Endodermal cell (in vitro differentiated cells): Measurements from ENCODE around the gene SLC25A45. TPM values are rescaled to one million over a fixed set of nuclear protein-coding genes. Genes with fewer than 3 reads are reported as not detected.

Source experiments
- DNase-seq: peaks from one replicate; pipeline ENCODE4 v3.0.0-alpha.2; 2017
- H3K27ac ChIP-seq: 2 replicates; pipeline ENCODE4 v1.5.1; 2013; ENCODE audit warnings: mild to moderate bottlenecking, low read depth, low read length, moderate library complexity
- H3K27me3 ChIP-seq: 2 replicates; pipeline ENCODE4 v1.6.1; 2013; ENCODE audit warnings: mild to moderate bottlenecking, low read length, moderate library complexity; ENCODE audit not compliant: insufficient read depth, control insufficient read depth, poor library complexity, severe bottlenecking
- H3K36me3 ChIP-seq: 2 replicates; pipeline ENCODE4 v1.7.0; 2013; ENCODE audit warnings: mild to moderate bottlenecking, low read length, moderate library complexity; ENCODE audit not compliant: control insufficient read depth, insufficient read depth
- H3K4me1 ChIP-seq: one replicate; pipeline ENCODE4 v1.7.0; 2013; ENCODE audit warnings: low read length; ENCODE audit not compliant: control insufficient read depth, insufficient read depth
- H3K4me3 ChIP-seq: 2 replicates; pipeline ENCODE4 v1.5.1; 2013; ENCODE audit warnings: mild to moderate bottlenecking, low read length, moderate library complexity
- H3K9ac ChIP-seq: 2 replicates; pipeline ENCODE4 v1.6.1; 2013; ENCODE audit warnings: mild to moderate bottlenecking, low read length, moderate library complexity; ENCODE audit not compliant: poor library complexity, severe bottlenecking; ENCODE audit errors: extremely low read depth
- H3K9me3 ChIP-seq: 2 replicates; pipeline ENCODE4 v1.6.1; 2013; ENCODE audit warnings: mild to moderate bottlenecking, low read length, moderate library complexity; ENCODE audit not compliant: control insufficient read depth
- H3K27ac Mint-ChIP-seq: 2 replicates; pipeline ENCODE4 v1.8.0; 2020; ENCODE audit warnings: mixed read lengths
- H3K27me3 Mint-ChIP-seq: 2 replicates; pipeline ENCODE4 v1.8.0; 2021; ENCODE audit warnings: mild to moderate bottlenecking, mixed read lengths; ENCODE audit not compliant: insufficient read depth
- H3K36me3 Mint-ChIP-seq: 2 replicates; pipeline ENCODE4 v1.8.0; 2020; ENCODE audit warnings: low read depth, mixed read lengths
- H3K4me1 Mint-ChIP-seq: 2 replicates; pipeline ENCODE4 v1.8.0; 2020; ENCODE audit warnings: mixed read lengths
- H3K4me3 Mint-ChIP-seq: 2 replicates; pipeline ENCODE4 v1.8.0; 2020; ENCODE audit warnings: mild to moderate bottlenecking, moderate library complexity, mixed read lengths
- H3K9me3 Mint-ChIP-seq: 2 replicates; pipeline ENCODE4 v1.8.0; 2020; ENCODE audit warnings: mild to moderate bottlenecking, mixed read lengths
- WGBS, 2 experiments: methylation state at CpG; one replicate each; pipeline versions ENCODE4 v1.1.5 to v1.1.7; 2013; ENCODE audit warnings: missing lambda C conversion rate in 2 of 2, mixed read lengths in 1 of 2; ENCODE audit not compliant: insufficient coverage in 1 of 2, insufficient read length in 1 of 2; 5-methylcytosine and 5-hydroxymethylcytosine counted together
- total RNA-seq, 2 donors: library from RNA; stranded (reverse); fragmentation: NEBNext Ultra II Directional in 1 of 2; extraction: Animal tissue kit (Norgen Biotek cat#: 25700) in 1 of 2; gene quantifications; 2 replicates in 1 of 2; 3 replicates in 1 of 2; pipeline ENCODE4 v1.2.1, GENCODE V29; 2021
- TF ChIP-seq, protein P1 (sequence below): fragments of 200-600 bp; sonication (generic); conservative IDR thresholded peaks from 2 replicates; pipeline ENCODE4 v1.5.0; 2021; ENCODE audit warnings: antibody characterized with exemption, mild to moderate bottlenecking

The SLC25A45 gene
- total RNA-seq, 2 donors from 2014 or later, result 3.0 to 6.3 TPM

DNA sequence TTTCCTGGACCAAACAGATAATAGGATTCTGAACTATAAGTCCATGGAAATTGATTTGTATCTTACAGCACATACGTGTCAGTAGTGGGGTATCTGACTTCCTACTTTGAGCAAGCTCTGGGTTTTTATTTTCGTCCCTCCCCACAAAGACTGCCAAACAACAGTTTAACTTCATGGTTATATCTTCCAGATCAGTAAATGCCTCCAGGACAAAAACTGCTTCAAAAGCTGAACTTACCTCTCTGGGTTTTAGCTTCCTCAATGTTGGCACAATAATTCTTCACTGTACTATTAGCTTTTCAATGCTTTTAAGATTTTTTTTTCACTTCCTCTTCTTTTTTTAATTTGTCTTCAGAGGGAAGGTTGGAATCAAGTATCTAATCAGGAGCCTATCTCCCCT, 53.0 kb downstream of the SLC25A45 start:
- TF ChIP-seq, protein P1, sequence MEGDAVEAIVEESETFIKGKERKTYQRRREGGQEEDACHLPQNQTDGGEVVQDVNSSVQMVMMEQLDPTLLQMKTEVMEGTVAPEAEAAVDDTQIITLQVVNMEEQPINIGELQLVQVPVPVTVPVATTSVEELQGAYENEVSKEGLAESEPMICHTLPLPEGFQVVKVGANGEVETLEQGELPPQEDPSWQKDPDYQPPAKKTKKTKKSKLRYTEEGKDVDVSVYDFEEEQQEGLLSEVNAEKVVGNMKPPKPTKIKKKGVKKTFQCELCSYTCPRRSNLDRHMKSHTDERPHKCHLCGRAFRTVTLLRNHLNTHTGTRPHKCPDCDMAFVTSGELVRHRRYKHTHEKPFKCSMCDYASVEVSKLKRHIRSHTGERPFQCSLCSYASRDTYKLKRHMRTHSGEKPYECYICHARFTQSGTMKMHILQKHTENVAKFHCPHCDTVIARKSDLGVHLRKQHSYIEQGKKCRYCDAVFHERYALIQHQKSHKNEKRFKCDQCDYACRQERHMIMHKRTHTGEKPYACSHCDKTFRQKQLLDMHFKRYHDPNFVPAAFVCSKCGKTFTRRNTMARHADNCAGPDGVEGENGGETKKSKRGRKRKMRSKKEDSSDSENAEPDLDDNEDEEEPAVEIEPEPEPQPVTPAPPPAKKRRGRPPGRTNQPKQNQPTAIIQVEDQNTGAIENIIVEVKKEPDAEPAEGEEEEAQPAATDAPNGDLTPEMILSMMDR, result no peak
- DNase-seq, result no peak
- H3K27me3 ChIP-seq, result no peaks in the 10 kb centered on the region
- peaks cover 3% of the 10 kb centered on the region for H3K4me1 Mint-ChIP-seq
- no peaks in the 10 kb centered on the region for H3K27me3 Mint-ChIP-seq
- no peak overlapping the region for H3K27ac ChIP-seq
- H3K27ac Mint-ChIP-seq, result no peak overlapping the region
- no peak overlapping the region for H3K9ac ChIP-seq
- 79 to 80% methylated on average over 2 of the region's 2 CpGs for WGBS, 2 experiments
- no peaks in the 10 kb centered on the region for H3K36me3 Mint-ChIP-seq
- H3K4me3 ChIP-seq, result no peak overlapping the region
- no peaks in the 10 kb centered on the region for H3K4me1 ChIP-seq
- H3K36me3 ChIP-seq, result no peaks in the 10 kb centered on the region
- H3K9me3 ChIP-seq, result no peaks in the 10 kb centered on the region
- H3K4me3 Mint-ChIP-seq, result no peak overlapping the region
- no peaks in the 10 kb centered on the region for H3K9me3 Mint-ChIP-seq

DNA sequence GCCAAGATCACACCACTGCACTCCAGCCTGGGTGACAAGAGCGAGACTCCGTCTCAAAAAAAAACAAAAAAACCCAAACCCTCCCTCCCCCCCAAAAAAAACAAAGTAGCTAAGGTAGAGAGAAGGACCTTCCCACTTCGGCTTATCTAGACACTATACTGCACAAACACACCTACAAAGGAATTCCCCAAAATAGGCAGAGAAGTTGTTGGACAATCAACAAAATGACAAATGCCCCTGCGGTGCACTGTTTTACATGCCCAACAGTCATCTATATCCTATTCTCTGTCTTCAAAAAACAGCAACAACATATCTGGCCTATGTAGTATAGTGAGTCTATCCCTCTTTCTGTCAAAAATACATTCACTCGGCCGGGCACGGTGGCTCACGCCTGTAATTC, 55.4 kb downstream of the SLC25A45 start:
- Mint-ChIP-seq H3K27ac (no peak overlapping the region), H3K4me1 (peaks cover 2% of the 10 kb centered on the region), H3K27me3 (no peaks in the 10 kb centered on the region), H3K36me3 (peaks cover 7% of the 10 kb centered on the region), H3K4me3 (no peak overlapping the region), H3K9me3 (no peaks in the 10 kb centered on the region)
- Histone ChIP-seq H3K27me3 (no peaks in the 10 kb centered on the region), H3K9me3 (no peaks in the 10 kb centered on the region), H3K27ac (no peak overlapping the region), H3K36me3 (peaks cover 6% of the 10 kb centered on the region), H3K4me3 (no peak overlapping the region), H3K9ac (no peak overlapping the region), H3K4me1 (no peaks in the 10 kb centered on the region)
- TF ChIP-seq, protein P1, result no peak
- WGBS, 2 experiments, result 93 to 97% methylated on average over 5 to 7 of the region's 8 CpGs
- DNase-seq, result no peak

DNA sequence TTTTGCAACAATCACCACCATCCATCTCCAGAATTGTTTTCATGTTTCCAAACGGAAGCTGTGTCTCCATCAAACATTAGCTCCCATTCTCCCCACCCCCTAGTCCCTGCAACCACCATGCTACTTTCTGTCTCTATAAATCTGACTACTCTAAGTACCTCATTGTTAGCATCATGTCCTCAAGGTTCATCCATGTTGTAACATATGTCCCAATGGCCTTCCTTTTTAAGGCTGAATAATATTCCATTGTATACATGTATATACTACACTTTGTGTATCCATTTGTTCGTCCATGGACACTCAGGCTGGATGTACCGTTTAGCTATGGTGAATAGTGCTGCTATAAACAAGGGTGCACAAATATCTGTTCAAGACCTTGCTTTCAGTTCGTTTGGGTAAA, 57.0 kb downstream of the SLC25A45 start:
- Mint-ChIP-seq H3K4me1 (peaks cover 2% of the 10 kb centered on the region), H3K27ac (no peak overlapping the region), H3K9me3 (no peaks in the 10 kb centered on the region), H3K27me3 (no peaks in the 10 kb centered on the region), H3K36me3 (peaks cover 16% of the 10 kb centered on the region), H3K4me3 (no peak overlapping the region)
- H3K9me3 ChIP-seq, result no peaks in the 10 kb centered on the region
- H3K4me3 ChIP-seq, result no peak overlapping the region
- 93 to 95% methylated on average over 4 of the region's 4 CpGs for WGBS, 2 experiments
- H3K27ac ChIP-seq, result no peak overlapping the region
- no peaks in the 10 kb centered on the region for H3K4me1 ChIP-seq
- no peaks in the 10 kb centered on the region for H3K27me3 ChIP-seq
- TF ChIP-seq, protein P1, result no peak
- H3K36me3 ChIP-seq, result peaks cover 8% of the 10 kb centered on the region
- no peak for DNase-seq
- no peak overlapping the region for H3K9ac ChIP-seq

Other genes with a start within 250 kb of the SLC25A45 start
- 10 to 100 TPM; 30.4 to 39.5 TPM for gene SYVN1, start 248.1 kb downstream of the SLC25A45 start, total RNA-seq
- gene SPDYC, start 212.4 kb downstream of the SLC25A45 start, total RNA-seq, result under 1 TPM in 1 of 2 donors, not detected in 1; 0.46 TPM
- 100 to 1,000 TPM; 183 to 223 TPM for gene CAPN1, start 200.7 kb downstream of the SLC25A45 start, total RNA-seq
- gene POLA2, start 120.7 kb downstream of the SLC25A45 start, total RNA-seq, result 10 to 100 TPM; 42.2 to 65.0 TPM
- gene CDC42EP2, start 67.8 kb downstream of the SLC25A45 start, total RNA-seq, result 1 to 10 TPM; 5.9 to 6.9 TPM
- gene DPF2, start 48.8 kb downstream of the SLC25A45 start, total RNA-seq, result 10 to 100 TPM; 75.8 to 80.9 TPM
- 1 to 10 TPM in 1 of 2 donors, under 1 TPM in 1; 0.99 to 1.0 TPM for gene TIGD3, start 27.9 kb downstream of the SLC25A45 start, total RNA-seq
- 10 to 100 TPM; 27.4 to 29.6 TPM for gene FRMD8, start 4.0 kb upstream of the SLC25A45 start, total RNA-seq
- 10 to 100 TPM; 61.3 to 85.2 TPM for gene NEAT1, start 40.2 kb upstream of the SLC25A45 start, total RNA-seq
- gene MALAT1, start 116.4 kb upstream of the SLC25A45 start, total RNA-seq, result 1,000 to 10,000 TPM; 5,233 to 6,894 TPM
- gene SCYL1, start 142.4 kb upstream of the SLC25A45 start, total RNA-seq, result 10 to 100 TPM; 62.9 to 67.4 TPM
- gene LTBP3, start 175.7 kb upstream of the SLC25A45 start, total RNA-seq, result 10 to 100 TPM; 19.7 to 24.2 TPM
- 10 to 100 TPM; 32.8 to 36.5 TPM for gene ZNRD2, start 187.8 kb upstream of the SLC25A45 start, total RNA-seq
- gene FAM89B, start 189.9 kb upstream of the SLC25A45 start, total RNA-seq, result 10 to 100 TPM; 23.3 to 24.9 TPM
- 1 to 10 TPM; 6.2 to 9.8 TPM for gene EHBP1L1, start 193.4 kb upstream of the SLC25A45 start, total RNA-seq
- 1 to 10 TPM in 1 of 2 donors, not detected in 1; 1.2 TPM for gene KCNK7, start 213.2 kb upstream of the SLC25A45 start, total RNA-seq
- gene MAP3K11, start 231.6 kb upstream of the SLC25A45 start, total RNA-seq, result 10 to 100 TPM; 62.8 to 65.0 TPM
- gene PCNX3, start 233.1 kb upstream of the SLC25A45 start, total RNA-seq, result 10 to 100 TPM; 48.1 to 57.3 TPM